Duodenal mucosa (tissue), 2 donors: ENCODE results near the gene LEPROT.
"Not testable (repeated sequence)": the region's sequence is repeated elsewhere in the genome, so short reads cannot be mapped to it uniquely, and the experiment has no call there.

ENCODE experiments used
- H3K27ac ChIP-seq: one replicate; pipeline ENCODE4 v1.7.0; 2013; ENCODE audit warnings: low read depth, low read length
- H3K27me3 ChIP-seq, 2 donors: one replicate each; pipeline ENCODE4 v1.7.0; 2013; ENCODE audit warnings: low read length in 2 of 2, control low read depth in 1 of 2; ENCODE audit not compliant: insufficient read depth in 2 of 2, control insufficient read depth in 1 of 2
- H3K36me3 ChIP-seq, 2 donors: one replicate each; pipeline ENCODE4 v1.7.0; 2013; ENCODE audit warnings: low read length in 2 of 2, control low read depth in 1 of 2; ENCODE audit not compliant: insufficient read depth in 2 of 2, control insufficient read depth in 1 of 2
- H3K4me1 ChIP-seq, 2 donors: one replicate each; pipeline ENCODE4 v1.7.0; 2013; ENCODE audit warnings: low read length in 2 of 2, control low read depth in 1 of 2; ENCODE audit not compliant: insufficient read depth in 2 of 2, control insufficient read depth in 1 of 2
- H3K4me3 ChIP-seq, 2 donors: one replicate each; pipeline ENCODE4 v1.7.0; 2013; ENCODE audit warnings: low read length in 2 of 2, low read depth in 1 of 2
- H3K9ac ChIP-seq, 2 donors: one replicate each; pipeline ENCODE4 v1.7.0; 2013; ENCODE audit warnings: low read length in 2 of 2, low read depth in 1 of 2
- H3K9me3 ChIP-seq, 2 donors: one replicate each; pipeline ENCODE4 v1.7.0; 2013; ENCODE audit warnings: low read length in 2 of 2, control low read depth in 1 of 2; ENCODE audit not compliant: control insufficient read depth in 1 of 2

LEPROT gene

GRCh38 chr1:65449214-65449823 lies 28.9 kb downstream of the LEPROT start:
- Histone ChIP-seq H3K4me3 (no peak overlapping the region), H3K9me3 (no peaks in the 10 kb centered on the region), H3K27ac (no peak overlapping the region), H3K9ac (no peak overlapping the region), H3K36me3 (no peaks in the 10 kb centered on the region), H3K4me1 (no peaks in the 10 kb centered on the region), H3K27me3 (no peaks in the 10 kb centered on the region)

- not testable (repeated sequence) for H3K4me1 ChIP-seq, H3K9ac ChIP-seq, H3K27ac ChIP-seq, H3K36me3 ChIP-seq, H3K27me3 ChIP-seq, H3K4me3 ChIP-seq, H3K9me3 ChIP-seq
Measured at GRCh38 chr1:65455678-65456077, 35.2 kb downstream of the LEPROT start.

- H3K36me3 ChIP-seq = no peaks in the 10 kb centered on the region
- no peaks in the 10 kb centered on the region for H3K4me1 ChIP-seq
- no peaks in the 10 kb centered on the region for H3K9me3 ChIP-seq
- no peak overlapping the region for H3K27ac ChIP-seq
- H3K4me3 ChIP-seq = no peak overlapping the region
- no peaks in the 10 kb centered on the region for H3K27me3 ChIP-seq
- no peak overlapping the region for H3K9ac ChIP-seq
Measured at GRCh38 chr1:65456481-65456880, 36.0 kb downstream of the LEPROT start.

- no peak overlapping the region for H3K4me3 ChIP-seq
- no peaks in the 10 kb centered on the region for H3K27me3 ChIP-seq
- H3K4me1 ChIP-seq = no peaks in the 10 kb centered on the region
Measured at GRCh38 chr1:65457868-65458267, 37.4 kb downstream of the LEPROT start.

GRCh38 chr1:65458730-65459396 lies 38.4 kb downstream of the LEPROT start:
- H3K36me3 ChIP-seq = no peaks in the 10 kb centered on the region
- H3K9ac ChIP-seq = no peak overlapping the region
- H3K4me3 ChIP-seq = no peak overlapping the region
- no peaks in the 10 kb centered on the region for H3K9me3 ChIP-seq
- no peaks in the 10 kb centered on the region for H3K4me1 ChIP-seq
- no peak overlapping the region for H3K27ac ChIP-seq
- H3K27me3 ChIP-seq = no peaks in the 10 kb centered on the region

More at GRCh38 chr1:65457868-65458267, 37.4 kb downstream of the LEPROT start:
- no peak overlapping the region for H3K27ac ChIP-seq
- no peaks in the 10 kb centered on the region for H3K9me3 ChIP-seq
- no peak overlapping the region for H3K9ac ChIP-seq
- H3K36me3 ChIP-seq = no peaks in the 10 kb centered on the region

- Histone ChIP-seq H3K27ac (no peak overlapping the region), H3K27me3 (no peaks in the 10 kb centered on the region), H3K4me3 (no peak overlapping the region), H3K9me3 (no peaks in the 10 kb centered on the region), H3K36me3 (no peaks in the 10 kb centered on the region), H3K9ac (no peak overlapping the region), H3K4me1 (no peaks in the 10 kb centered on the region)
Measured at GRCh38 chr1:65459397-65459768, 38.9 kb downstream of the LEPROT start.

- not testable (repeated sequence) for H3K4me1 ChIP-seq, H3K4me3 ChIP-seq, H3K9me3 ChIP-seq, H3K27ac ChIP-seq, H3K27me3 ChIP-seq, H3K9ac ChIP-seq, H3K36me3 ChIP-seq
Measured at GRCh38 chr1:65465837-65466236, 45.4 kb downstream of the LEPROT start.

- H3K9me3 ChIP-seq = no peaks in the 10 kb centered on the region
- H3K4me1 ChIP-seq = peaks cover 0 to 6% of the 10 kb centered on the region in 2 donors
- H3K9ac ChIP-seq = no peak overlapping the region
- no peak overlapping the region for H3K4me3 ChIP-seq
- H3K27me3 ChIP-seq = no peaks in the 10 kb centered on the region
- no peak overlapping the region for H3K27ac ChIP-seq
- H3K36me3 ChIP-seq = no peaks in the 10 kb centered on the region
Measured at GRCh38 chr1:65467536-65467935, 47.1 kb downstream of the LEPROT start.

GRCh38 chr1:65469126-65469888 lies 48.8 kb downstream of the LEPROT start:
- peaks cover 0 to 6% of the 10 kb centered on the region in 2 donors for H3K4me1 ChIP-seq
- no peak overlapping the region for H3K27ac ChIP-seq
- no peaks in the 10 kb centered on the region for H3K27me3 ChIP-seq
- no peak overlapping the region for H3K9ac ChIP-seq
- H3K36me3 ChIP-seq = no peaks in the 10 kb centered on the region
- no peak overlapping the region for H3K4me3 ChIP-seq
- H3K9me3 ChIP-seq = no peaks in the 10 kb centered on the region

- H3K36me3 ChIP-seq = no peaks in the 10 kb centered on the region
- peaks cover 0 to 6% of the 10 kb centered on the region in 2 donors for H3K4me1 ChIP-seq
- no peak overlapping the region for H3K4me3 ChIP-seq
- H3K27ac ChIP-seq = no peak overlapping the region
- no peak overlapping the region for H3K9ac ChIP-seq
- no peaks in the 10 kb centered on the region for H3K27me3 ChIP-seq
- H3K9me3 ChIP-seq = no peaks in the 10 kb centered on the region
Measured at GRCh38 chr1:65469889-65470340, 49.4 kb downstream of the LEPROT start.
